ENCODE data around the gene RSPH10B. TPM values are rescaled to one million over a fixed set of nuclear protein-coding genes. Genes with fewer than 3 reads are reported as not detected.
"Not testable (repeated sequence)": the region's sequence is repeated elsewhere in the genome, so short reads cannot be mapped to it uniquely, and the experiment has no call there.

Gene RSPH10B
- total RNA-seq, 1 experiment from 2014 or later: not detected

- intact Hi-C loops (cut with micrococcal nuclease); H3K9ac ChIP-seq (ENCODE audit: low read length); H3K36me3 ChIP-seq (ENCODE audit: low read depth, low read length); H3K79me2 ChIP-seq (ENCODE audit: low read length); H2AFZ ChIP-seq (ENCODE audit: low read length); H3K9me2 ChIP-seq (replicated peaks; ENCODE audit: low read length); ATAC-seq; H4K20me1 ChIP-seq (ENCODE audit: low read length); H3K4me2 ChIP-seq (ENCODE audit: low read length); H3F3A ChIP-seq (ENCODE audit: low read length, unreplicated experiment); H3K4me1 ChIP-seq (ENCODE audit: insufficient read depth, low read length); CTCF ChIA-PET; H3K27ac ChIP-seq (ENCODE audit: low read length); POLR2A ChIA-PET (ENCODE audit: unreplicated experiment); H3K4me3 ChIP-seq (ENCODE audit: low read length); DNase-seq; BruUV-seq (replicated peaks); H3K27me3 ChIP-seq (ENCODE audit: low read length); H3K9me3 ChIP-seq (ENCODE audit: low read length): not testable (repeated sequence)
These were observed 86.1 kb downstream of the RSPH10B start for GRCh38 chr7:5884431-5884830.

DNA sequence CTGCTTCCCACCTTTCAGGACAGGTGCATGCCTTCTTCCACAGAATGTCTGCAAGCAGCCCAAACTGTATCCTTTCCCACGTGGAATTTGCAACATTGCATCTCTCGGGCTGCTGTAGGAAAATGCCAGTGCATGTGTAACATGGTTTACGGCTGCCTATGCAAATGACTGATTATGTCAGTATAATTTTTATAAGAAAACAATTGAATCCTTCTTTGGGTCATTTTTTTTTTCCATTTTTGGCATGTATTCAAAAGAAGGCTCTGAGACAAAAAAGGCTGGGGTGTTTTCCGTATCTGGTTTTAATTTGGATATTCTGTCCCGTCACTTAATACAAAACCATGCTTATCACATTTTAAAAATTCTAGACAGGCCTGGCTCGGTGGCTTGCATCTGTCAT is 90.4 kb downstream of the RSPH10B start:
- H2AFZ ChIP-seq (ENCODE audit: low read length); H3K4me3 ChIP-seq (ENCODE audit: low read length); H4K20me1 ChIP-seq (ENCODE audit: low read length); H3K9me2 ChIP-seq (replicated peaks; ENCODE audit: low read length); POLR2A ChIA-PET (ENCODE audit: unreplicated experiment); intact Hi-C loops (cut with micrococcal nuclease); H3K9me3 ChIP-seq (ENCODE audit: low read length); H3K27ac ChIP-seq (ENCODE audit: low read length); H3K27me3 ChIP-seq (ENCODE audit: low read length); H3K9ac ChIP-seq (ENCODE audit: low read length); BruUV-seq (replicated peaks); H3F3A ChIP-seq (ENCODE audit: low read length, unreplicated experiment); DNase-seq; ATAC-seq; H3K79me2 ChIP-seq (ENCODE audit: low read length); H3K36me3 ChIP-seq (ENCODE audit: low read depth, low read length); CTCF ChIA-PET; H3K4me2 ChIP-seq (ENCODE audit: low read length); H3K4me1 ChIP-seq (ENCODE audit: insufficient read depth, low read length): not testable (repeated sequence)

- CTCF ChIA-PET; H4K20me1 ChIP-seq (ENCODE audit: low read length); H3K9ac ChIP-seq (ENCODE audit: low read length); BruUV-seq (replicated peaks); H3K9me3 ChIP-seq (ENCODE audit: low read length); ATAC-seq; H3K4me3 ChIP-seq (ENCODE audit: low read length); H3K79me2 ChIP-seq (ENCODE audit: low read length); H3K9me2 ChIP-seq (replicated peaks; ENCODE audit: low read length); H3F3A ChIP-seq (ENCODE audit: low read length, unreplicated experiment); POLR2A ChIA-PET (ENCODE audit: unreplicated experiment); H3K4me1 ChIP-seq (ENCODE audit: insufficient read depth, low read length); H3K27ac ChIP-seq (ENCODE audit: low read length); DNase-seq; intact Hi-C loops (cut with micrococcal nuclease); H2AFZ ChIP-seq (ENCODE audit: low read length); H3K27me3 ChIP-seq (ENCODE audit: low read length); H3K36me3 ChIP-seq (ENCODE audit: low read depth, low read length); H3K4me2 ChIP-seq (ENCODE audit: low read length): not testable (repeated sequence)
These were observed 90.9 kb downstream of the RSPH10B start for GRCh38 chr7:5879591-5879990.

Other genes with a start within 250 kb of the RSPH10B start
- 21.1 and 22.2 TPM in 2 replicates for gene RNF216, start 189.0 kb downstream of the RSPH10B start, total RNA-seq (2014; rRNA removed)
- not detected in 2 replicates for gene OCM, start 89.9 kb downstream of the RSPH10B start, total RNA-seq (2014; rRNA removed)
- 40.8 and 56.2 TPM in 2 replicates for gene CCZ1, start 72.0 kb downstream of the RSPH10B start, total RNA-seq (2014; rRNA removed)
- 14.3 and 16.2 TPM in 2 replicates for gene PMS2, start 38.4 kb upstream of the RSPH10B start, total RNA-seq (2014; rRNA removed)
- gene AIMP2, start 38.6 kb upstream of the RSPH10B start, total RNA-seq (2014; rRNA removed): 62.3 and 68.4 TPM in 2 replicates
- gene ANKRD61, start 60.7 kb upstream of the RSPH10B start, total RNA-seq (2014; rRNA removed): 0.23 and 0.26 TPM in 2 replicates
- gene EIF2AK1, start 88.5 kb upstream of the RSPH10B start, total RNA-seq (2014; rRNA removed): 239 and 325 TPM in 2 replicates
- 3.9 and 5.6 TPM in 2 replicates for gene USP42, start 134.3 kb upstream of the RSPH10B start, total RNA-seq (2014; rRNA removed)

Measured in PC-3 (cell line).